PFSK-1 (cell line): ENCODE results near the gene ACP5.

Source experiments
- POLR2AphosphoS5 ChIP-seq: IDR thresholded peaks from 2 replicates; pipeline ENCODE4 v1.6.1; 2012; ENCODE audit warnings: low read depth, mild to moderate bottlenecking, control low read depth, low read length, moderate library complexity
- SIN3A ChIP-seq: IDR thresholded peaks from 2 replicates; pipeline ENCODE4 v1.6.1; 2012; ENCODE audit warnings: mild to moderate bottlenecking, low read length, moderate library complexity, borderline replicate concordance; ENCODE audit not compliant: insufficient read depth
- TAF1 ChIP-seq: IDR thresholded peaks from 2 replicates; pipeline ENCODE4 v1.6.1; 2012; ENCODE audit warnings: low read length, control low read depth, borderline replicate concordance; ENCODE audit not compliant: insufficient read depth
- TF ChIP-seq, protein P1 (sequence below), 2 experiments: IDR thresholded peaks; 2 replicates each; pipeline versions ENCODE4 v1.6.1 to v1.8.0; 2011 to 2012; ENCODE audit warnings: low read depth in 2 of 2, low read length in 2 of 2, control low read depth in 1 of 2, inconsistent platforms in 1 of 2, mild to moderate bottlenecking in 1 of 2, moderate library complexity in 1 of 2; ENCODE audit not compliant: insufficient read depth in 1 of 2

DNA sequence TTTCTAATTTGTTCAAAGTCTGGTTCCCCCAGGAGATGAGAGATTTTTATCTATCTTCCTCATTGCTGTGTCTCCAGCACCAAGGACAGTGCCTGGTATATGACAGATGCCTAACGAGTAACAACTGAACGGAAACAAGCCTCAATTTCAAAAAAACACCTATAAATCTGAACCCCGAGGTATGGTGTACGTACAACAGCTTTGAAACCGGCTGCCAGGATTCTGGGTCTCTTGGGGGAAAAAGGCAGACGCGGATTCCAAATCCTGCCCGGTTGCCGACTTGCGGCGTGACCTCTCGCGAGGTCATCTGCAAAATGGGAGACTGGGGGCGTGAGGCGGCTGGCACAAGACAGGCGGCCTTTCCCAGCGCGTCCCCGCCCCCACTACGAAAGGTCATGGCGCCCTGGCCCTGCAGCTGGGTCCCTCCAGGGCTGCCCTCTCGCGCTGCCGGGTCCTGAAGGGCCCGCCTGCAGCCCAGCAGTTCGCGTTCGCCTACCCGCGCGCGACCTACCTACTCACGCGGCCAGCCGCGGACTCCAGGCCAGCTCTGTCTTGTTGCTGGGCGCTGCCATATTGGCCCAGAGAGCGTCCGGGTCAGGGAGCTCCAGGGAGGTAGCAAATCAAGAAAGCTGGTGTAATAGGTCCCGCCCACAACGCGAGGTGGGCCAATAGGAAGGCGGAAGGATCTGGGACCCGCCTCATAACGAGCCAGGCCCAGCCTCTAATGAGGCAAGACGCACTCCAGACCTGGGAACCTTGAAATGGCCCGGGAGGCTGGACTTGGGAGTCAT is 48.7 kb downstream of the ACP5 start, which contains the start of gene ECSIT:
- peak; percentile 99 for TF ChIP-seq SIN3A
- TF ChIP-seq POLR2AphosphoS5: no peak
- TF ChIP-seq, protein P1, sequence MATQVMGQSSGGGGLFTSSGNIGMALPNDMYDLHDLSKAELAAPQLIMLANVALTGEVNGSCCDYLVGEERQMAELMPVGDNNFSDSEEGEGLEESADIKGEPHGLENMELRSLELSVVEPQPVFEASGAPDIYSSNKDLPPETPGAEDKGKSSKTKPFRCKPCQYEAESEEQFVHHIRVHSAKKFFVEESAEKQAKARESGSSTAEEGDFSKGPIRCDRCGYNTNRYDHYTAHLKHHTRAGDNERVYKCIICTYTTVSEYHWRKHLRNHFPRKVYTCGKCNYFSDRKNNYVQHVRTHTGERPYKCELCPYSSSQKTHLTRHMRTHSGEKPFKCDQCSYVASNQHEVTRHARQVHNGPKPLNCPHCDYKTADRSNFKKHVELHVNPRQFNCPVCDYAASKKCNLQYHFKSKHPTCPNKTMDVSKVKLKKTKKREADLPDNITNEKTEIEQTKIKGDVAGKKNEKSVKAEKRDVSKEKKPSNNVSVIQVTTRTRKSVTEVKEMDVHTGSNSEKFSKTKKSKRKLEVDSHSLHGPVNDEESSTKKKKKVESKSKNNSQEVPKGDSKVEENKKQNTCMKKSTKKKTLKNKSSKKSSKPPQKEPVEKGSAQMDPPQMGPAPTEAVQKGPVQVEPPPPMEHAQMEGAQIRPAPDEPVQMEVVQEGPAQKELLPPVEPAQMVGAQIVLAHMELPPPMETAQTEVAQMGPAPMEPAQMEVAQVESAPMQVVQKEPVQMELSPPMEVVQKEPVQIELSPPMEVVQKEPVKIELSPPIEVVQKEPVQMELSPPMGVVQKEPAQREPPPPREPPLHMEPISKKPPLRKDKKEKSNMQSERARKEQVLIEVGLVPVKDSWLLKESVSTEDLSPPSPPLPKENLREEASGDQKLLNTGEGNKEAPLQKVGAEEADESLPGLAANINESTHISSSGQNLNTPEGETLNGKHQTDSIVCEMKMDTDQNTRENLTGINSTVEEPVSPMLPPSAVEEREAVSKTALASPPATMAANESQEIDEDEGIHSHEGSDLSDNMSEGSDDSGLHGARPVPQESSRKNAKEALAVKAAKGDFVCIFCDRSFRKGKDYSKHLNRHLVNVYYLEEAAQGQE (IDR thresholded peaks at IDR 0.05; ENCODE audit: insufficient read depth in 1 of 2, low read depth in 2 of 2, low read length in 2 of 2): peak; percentile 85 to 97
- TF ChIP-seq TAF1: peak; percentile 36; the same call in 1 of the 2 replicates
